Measurements from ENCODE around the gene RASSF6. TPM values are rescaled to one million over a fixed set of nuclear protein-coding genes. Genes with fewer than 3 reads are reported as not detected.
A peak's percentile ranks its signal among the peaks of the same experiment; 100 is the strongest.

The RASSF6 gene
- total RNA-seq, 1 experiment from 2014 or later = 1.1 TPM

DNA sequence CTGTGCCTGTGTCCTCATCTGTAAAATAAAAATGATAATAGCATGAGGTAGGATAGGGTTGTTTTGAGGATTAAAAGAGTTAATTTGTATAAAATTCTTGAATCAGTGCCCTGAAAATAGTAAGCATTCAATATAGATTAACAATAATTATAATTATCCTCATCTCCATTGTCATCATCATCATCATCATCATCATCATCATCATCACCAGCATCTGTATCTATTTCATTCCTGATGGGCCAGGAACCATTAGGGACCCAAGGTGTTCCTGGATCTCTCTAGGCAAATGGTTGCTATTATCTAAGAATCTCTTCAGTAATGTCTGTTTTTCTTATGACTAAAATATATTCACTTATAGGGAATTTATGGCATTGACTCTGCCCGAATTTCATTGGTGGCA lies 31.6 kb downstream of the RASSF6 start:
- peaks cover 28% of the 10 kb centered on the region for H3K4me1 ChIP-seq (ENCODE audit: insufficient read depth, low read length)
- TF ChIP-seq EZH2phosphoT487 (IDR thresholded peaks at IDR 0.05; ENCODE audit: borderline replicate concordance, low read length) (no peak), EZH2 (IDR thresholded peaks at IDR 0.05; ENCODE audit: low read length, unreplicated experiment) (no peak)
- TF ChIP-seq, protein P1, sequence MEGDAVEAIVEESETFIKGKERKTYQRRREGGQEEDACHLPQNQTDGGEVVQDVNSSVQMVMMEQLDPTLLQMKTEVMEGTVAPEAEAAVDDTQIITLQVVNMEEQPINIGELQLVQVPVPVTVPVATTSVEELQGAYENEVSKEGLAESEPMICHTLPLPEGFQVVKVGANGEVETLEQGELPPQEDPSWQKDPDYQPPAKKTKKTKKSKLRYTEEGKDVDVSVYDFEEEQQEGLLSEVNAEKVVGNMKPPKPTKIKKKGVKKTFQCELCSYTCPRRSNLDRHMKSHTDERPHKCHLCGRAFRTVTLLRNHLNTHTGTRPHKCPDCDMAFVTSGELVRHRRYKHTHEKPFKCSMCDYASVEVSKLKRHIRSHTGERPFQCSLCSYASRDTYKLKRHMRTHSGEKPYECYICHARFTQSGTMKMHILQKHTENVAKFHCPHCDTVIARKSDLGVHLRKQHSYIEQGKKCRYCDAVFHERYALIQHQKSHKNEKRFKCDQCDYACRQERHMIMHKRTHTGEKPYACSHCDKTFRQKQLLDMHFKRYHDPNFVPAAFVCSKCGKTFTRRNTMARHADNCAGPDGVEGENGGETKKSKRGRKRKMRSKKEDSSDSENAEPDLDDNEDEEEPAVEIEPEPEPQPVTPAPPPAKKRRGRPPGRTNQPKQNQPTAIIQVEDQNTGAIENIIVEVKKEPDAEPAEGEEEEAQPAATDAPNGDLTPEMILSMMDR (conservative IDR thresholded peaks at IDR 0.05; ENCODE audit: low read depth, low read length) = no peak
- H3K9me3 ChIP-seq (ENCODE audit: low read length) = no peaks in the 10 kb centered on the region
- ChIA-PET POLR2A (ENCODE audit: unreplicated experiment) (no interaction called here), CTCF (no interaction called here)
- no peaks in the 10 kb centered on the region for H3K27me3 ChIP-seq (ENCODE audit: low read length)
- DNase-seq (no peak), ATAC-seq (no peak)
- no peak overlapping the region for H3K9ac ChIP-seq (ENCODE audit: low read length)
- intact Hi-C loops (cut with micrococcal nuclease) = loop anchor here (5.0 kb wide), 1 partner anchor 66 kb away; no protein-coding TSS in a partner anchor
- H3K4me2 ChIP-seq (ENCODE audit: low read length) = no peak overlapping the region
- no peaks in the 10 kb centered on the region for H4K20me1 ChIP-seq (ENCODE audit: low read length)
- H2AFZ ChIP-seq (ENCODE audit: low read length) = no peak overlapping the region
- no peaks in the 10 kb centered on the region for H3K79me2 ChIP-seq (ENCODE audit: low read length)
- H3K9me2 ChIP-seq (replicated peaks; ENCODE audit: low read length) = no peaks in the 10 kb centered on the region
- H3K36me3 ChIP-seq (ENCODE audit: low read depth, low read length) = no peaks in the 10 kb centered on the region
- H3K27ac ChIP-seq (ENCODE audit: low read length) = no peak overlapping the region
- no peaks in the 10 kb centered on the region for H3F3A ChIP-seq (ENCODE audit: low read length, unreplicated experiment)
- no TSS peak for BruUV-seq (replicated peaks)
- no peak overlapping the region for H3K4me3 ChIP-seq (ENCODE audit: low read length)

DNA sequence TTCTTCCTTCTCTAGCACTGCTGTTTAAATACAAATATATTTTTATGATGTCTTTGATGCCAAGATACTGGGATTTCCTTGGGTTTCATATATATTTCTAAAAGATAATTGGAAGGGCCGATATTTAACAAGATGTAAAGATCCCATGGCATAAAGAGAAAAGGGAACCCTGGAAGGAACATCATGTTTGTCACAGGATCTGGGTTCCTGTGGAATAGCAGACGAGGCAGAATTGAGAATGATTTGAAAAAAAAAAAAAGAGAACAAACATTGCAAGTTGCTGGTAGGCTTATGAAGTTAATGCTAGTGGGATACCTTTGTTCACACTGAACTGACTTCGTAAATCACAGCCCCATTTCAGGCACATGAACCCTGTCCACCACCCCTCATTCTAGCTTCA lies 33.6 kb downstream of the RASSF6 start:
- no TSS peak for BruUV-seq (replicated peaks)
- ATAC-seq = no peak
- Histone ChIP-seq H2AFZ (ENCODE audit: low read length) (no peak overlapping the region), H3K79me2 (ENCODE audit: low read length) (no peaks in the 10 kb centered on the region), H3K9me2 (replicated peaks; ENCODE audit: low read length) (no peaks in the 10 kb centered on the region), H3F3A (ENCODE audit: low read length, unreplicated experiment) (no peaks in the 10 kb centered on the region), H3K27me3 (ENCODE audit: low read length) (no peaks in the 10 kb centered on the region), H3K9ac (ENCODE audit: low read length) (no peak overlapping the region), H3K36me3 (ENCODE audit: low read depth, low read length) (no peaks in the 10 kb centered on the region), H3K27ac (ENCODE audit: low read length) (no peak overlapping the region), H3K4me2 (ENCODE audit: low read length) (no peak overlapping the region), H4K20me1 (ENCODE audit: low read length) (no peaks in the 10 kb centered on the region), H3K9me3 (ENCODE audit: low read length) (no peaks in the 10 kb centered on the region), H3K4me3 (ENCODE audit: low read length) (no peak overlapping the region), H3K4me1 (ENCODE audit: insufficient read depth, low read length) (peaks cover 28% of the 10 kb centered on the region)
- intact Hi-C loops (cut with micrococcal nuclease) = loop anchor here (5.0 kb wide), 1 partner anchor 64 kb away; no protein-coding TSS in a partner anchor
- no peak for DNase-seq
- CTCF ChIA-PET = interaction anchor here (0.5 kb wide), 1 partner anchor 548 kb away, joined by 4 read pairs; no protein-coding TSS in a partner anchor
- POLR2A ChIA-PET (ENCODE audit: unreplicated experiment) = no interaction called here
- TF ChIP-seq, protein P1 (conservative IDR thresholded peaks at IDR 0.05; ENCODE audit: low read depth, low read length) = no peak
- TF ChIP-seq EZH2 (IDR thresholded peaks at IDR 0.05; ENCODE audit: low read length, unreplicated experiment) (no peak), EZH2phosphoT487 (IDR thresholded peaks at IDR 0.05; ENCODE audit: borderline replicate concordance, low read length) (no peak)

DNA sequence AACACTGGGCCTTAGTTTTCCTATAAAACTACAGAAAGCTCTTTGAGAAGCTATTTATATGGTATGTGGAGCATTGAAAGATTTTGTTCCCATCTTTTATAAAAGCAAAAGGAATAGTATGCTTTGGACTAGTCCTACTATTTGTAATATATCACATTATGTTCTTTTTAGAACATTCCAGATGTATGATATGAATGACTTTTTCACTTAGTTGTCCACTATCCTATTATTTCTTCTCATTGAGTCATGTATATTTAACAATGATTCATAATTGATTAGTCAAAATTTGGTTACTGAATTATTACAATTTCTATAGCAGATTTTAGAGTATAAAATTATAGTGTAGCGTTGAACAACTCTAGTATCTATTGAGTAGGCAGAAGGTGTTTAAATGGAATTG lies 34.2 kb downstream of the RASSF6 start:
- H3K27me3 ChIP-seq (ENCODE audit: low read length) = no peaks in the 10 kb centered on the region
- TF ChIP-seq EZH2phosphoT487 (IDR thresholded peaks at IDR 0.05; ENCODE audit: borderline replicate concordance, low read length) (no peak), EZH2 (IDR thresholded peaks at IDR 0.05; ENCODE audit: low read length, unreplicated experiment) (no peak)
- TF ChIP-seq, protein P1 (conservative IDR thresholded peaks at IDR 0.05; ENCODE audit: low read depth, low read length) = no peak
- H3K79me2 ChIP-seq (ENCODE audit: low read length) = no peaks in the 10 kb centered on the region
- intact Hi-C loops (cut with micrococcal nuclease) = loop anchor here (5.0 kb wide), 1 partner anchor 64 kb away; no protein-coding TSS in a partner anchor
- no TSS peak for BruUV-seq (replicated peaks)
- no peaks in the 10 kb centered on the region for H4K20me1 ChIP-seq (ENCODE audit: low read length)
- no peaks in the 10 kb centered on the region for H3K9me2 ChIP-seq (replicated peaks; ENCODE audit: low read length)
- DNase-seq (peak; percentile 37), ATAC-seq (peak; percentile 52)
- ChIA-PET CTCF (interaction anchor here (0.5 kb wide), 1 partner anchor 548 kb away, joined by 4 read pairs; no protein-coding TSS in a partner anchor), POLR2A (ENCODE audit: unreplicated experiment) (no interaction called here)
- H2AFZ ChIP-seq (ENCODE audit: low read length) = no peak overlapping the region
- H3K4me3 ChIP-seq (ENCODE audit: low read length) = no peak overlapping the region
- peaks cover 28% of the 10 kb centered on the region for H3K4me1 ChIP-seq (ENCODE audit: insufficient read depth, low read length)
- no peak overlapping the region for H3K27ac ChIP-seq (ENCODE audit: low read length)
- H3K9me3 ChIP-seq (ENCODE audit: low read length) = no peaks in the 10 kb centered on the region
- no peaks in the 10 kb centered on the region for H3F3A ChIP-seq (ENCODE audit: low read length, unreplicated experiment)
- H3K4me2 ChIP-seq (ENCODE audit: low read length) = no peak overlapping the region
- H3K36me3 ChIP-seq (ENCODE audit: low read depth, low read length) = no peaks in the 10 kb centered on the region
- no peak overlapping the region for H3K9ac ChIP-seq (ENCODE audit: low read length)

Data from PC-3 (cell line).